HCT116 (cell line): Measurements from ENCODE around the gene LIG4. TPM values are rescaled to one million over a fixed set of nuclear protein-coding genes. Genes with fewer than 3 reads are reported as not detected.

ENCODE experiments used
- ATAC-seq: fragments of 200-7000 bp; cut with Tn5 transposase; 2 replicates; pipeline ENCODE4 v1.9.1; 2020; ENCODE audit warnings: mild to moderate bottlenecking, moderate library complexity
- BruUV-seq: library from RNA; stranded (reverse); fragments of 400-500 nt; replicated peaks from 2 replicates; lab custom pipeline; 2021; lab: Mats Ljungman, UMichigan
- CTCF ChIA-PET: fragments of 300-600 bp; sonication (Branson Sonifier 250); formaldehyde crosslinking; loops from one replicate; lab custom pipeline; 2021; ENCODE audit warnings: antibody characterized with exemption; lab: Charles Lee
- POLR2A ChIA-PET: fragments of 300-600, 350-600 bp; sonication (Branson Sonifier 250); formaldehyde crosslinking; loops from one replicate; lab custom pipeline; 2021; ENCODE audit warnings: antibody characterized with exemption; lab: Charles Lee
- RAD21 ChIA-PET, 2 experiments: fragments of 300-600 bp; sonication (Branson Sonifier 250); formaldehyde crosslinking; loops; one replicate each; lab custom pipeline; 2023; ENCODE audit warnings: low total read pairs in 2 of 2; ENCODE audit not compliant: uncharacterized antibody in 2 of 2, unreplicated experiment in 2 of 2, low non-redundant PET in 1 of 2; lab: Charles Lee
- DNase-seq: peaks from one replicate; pipeline ENCODE4 v3.0.0-alpha.2; 2010; ENCODE audit warnings: low read depth, low spot score
- H2AFZ ChIP-seq: fragments of 200-600 bp; shearing (Covaris generic), sonication (generic); 2 replicates; pipeline ENCODE4 v1.6.1; 2017; ENCODE audit warnings: low read depth, mixed run types, mixed read lengths, antibody characterized with exemption, low read length; ENCODE audit not compliant: poor library complexity, severe bottlenecking
- H3K27ac ChIP-seq: 2 replicates; pipeline ENCODE4 v1.5.1; 2012; ENCODE audit warnings: low read depth, low read length
- H3K27me3 ChIP-seq: fragments of 200-600 bp; sonication (generic); 2 replicates; pipeline ENCODE4 v1.6.1; 2016; ENCODE audit warnings: mixed run types, low read length, mixed read lengths; ENCODE audit not compliant: insufficient read depth
- H3K36me3 ChIP-seq, 2 experiments: fragments of 200-500 bp in 1 of 2; fragments of 200-600 bp in 1 of 2; sonication (Bioruptor generic) in 1 of 2; sonication (generic) in 1 of 2; 2 replicates each; pipeline versions ENCODE4 v1.5.1 to v1.6.1; 2014 to 2016; ENCODE audit warnings: low read length in 2 of 2, inconsistent platforms in 1 of 2, mixed read lengths in 1 of 2, mixed run types in 1 of 2; ENCODE audit not compliant: insufficient read depth in 2 of 2, control insufficient read depth in 1 of 2
- H3K4me1 ChIP-seq, 2 experiments: fragments of 200-600 bp in 1 of 2; sonication (generic) in 1 of 2; 2 replicates each; pipeline versions ENCODE4 v1.5.1 to v1.6.1; 2012 to 2017; ENCODE audit warnings: low read length in 2 of 2, inconsistent platforms in 1 of 2, mild to moderate bottlenecking in 1 of 2, mixed read lengths in 1 of 2, mixed run types in 1 of 2, moderate library complexity in 1 of 2; ENCODE audit not compliant: insufficient read depth in 2 of 2, control insufficient read depth in 1 of 2
- H3K4me2 ChIP-seq: fragments of 200-600 bp; sonication (generic); 2 replicates; pipeline ENCODE4 v1.6.1; 2017; ENCODE audit warnings: mixed run types, low read length, mixed read lengths
- H3K4me3 ChIP-seq, 2 experiments: fragments of 200-600 bp in 1 of 2; sonication (generic) in 1 of 2; replicated peaks in 1 of 2; 2 replicates each; pipeline ENCODE4 v1.5.1; 2011 to 2016; ENCODE audit warnings: low read length in 2 of 2, control low read depth in 1 of 2, low read depth in 1 of 2, mild to moderate bottlenecking in 1 of 2, mixed read lengths in 1 of 2, mixed run types in 1 of 2
- H3K79me2 ChIP-seq: fragments of 200-600 bp; sonication (generic); 2 replicates; pipeline ENCODE4 v1.6.1; 2017; ENCODE audit warnings: mild to moderate bottlenecking, mixed run types, low read length, moderate library complexity, mixed read lengths; ENCODE audit not compliant: insufficient read depth
- H3K9ac ChIP-seq: fragments of 200-600 bp; sonication (generic); 2 replicates; pipeline ENCODE4 v1.6.1; 2016; ENCODE audit warnings: low read length, mixed read lengths
- H3K9me2 ChIP-seq: fragments of 200-600 bp; sonication (generic), shearing (Covaris generic); 2 replicates; pipeline ENCODE4 v1.6.1; 2017; ENCODE audit warnings: mixed run types, mild to moderate bottlenecking, moderate library complexity; ENCODE audit not compliant: insufficient read depth
- H3K9me3 ChIP-seq, 2 experiments: fragments of 200-500 bp in 1 of 2; fragments of 200-600 bp in 1 of 2; sonication (Bioruptor generic) in 1 of 2; sonication (generic) in 1 of 2; 2 replicates each; pipeline ENCODE4 v1.6.1; 2014 to 2017; ENCODE audit warnings: low read length in 2 of 2, mixed read lengths in 2 of 2, inconsistent platforms in 1 of 2, low read depth in 1 of 2, mild to moderate bottlenecking in 1 of 2, mixed run types in 1 of 2, moderate library complexity in 1 of 2; ENCODE audit not compliant: control insufficient read depth in 1 of 2, insufficient read depth in 1 of 2
- H4K20me1 ChIP-seq: fragments of 200-600 bp; sonication (generic), shearing (Covaris generic); 2 replicates; pipeline ENCODE4 v1.6.1; 2017; ENCODE audit warnings: mixed run types, mild to moderate bottlenecking, moderate library complexity; ENCODE audit not compliant: insufficient read depth
- CBX3 ChIP-seq: IDR thresholded peaks from 2 replicates; pipeline ENCODE4 v1.6.1; 2012; ENCODE audit warnings: low read depth
- CEBPB ChIP-seq: IDR thresholded peaks from 2 replicates; pipeline ENCODE4 v1.6.1; 2012; ENCODE audit warnings: low read depth
- EGR1 ChIP-seq: IDR thresholded peaks from 2 replicates; pipeline ENCODE4 v1.6.1; 2012; ENCODE audit warnings: low read depth
- EZH2 ChIP-seq: fragments of 200-600 bp; sonication (generic); IDR thresholded peaks from 2 replicates; pipeline ENCODE4 v1.6.1; 2017; ENCODE audit warnings: antibody characterized with exemption, mixed run types
- EZH2phosphoT487 ChIP-seq: fragments of 200-600 bp; IDR thresholded peaks from 2 replicates; pipeline ENCODE4 v1.6.1; 2018; ENCODE audit warnings: antibody characterized with exemption, borderline replicate concordance
- FOSL1 ChIP-seq: IDR thresholded peaks from 2 replicates; pipeline ENCODE4 v1.6.1; 2012; ENCODE audit warnings: low read depth
- POLR2A ChIP-seq: IDR thresholded peaks from 2 replicates; pipeline ENCODE4 v1.7.0; 2011; ENCODE audit warnings: borderline replicate concordance; ENCODE audit not compliant: insufficient read depth, insufficient read length; ENCODE audit errors: extremely low read depth
- POLR2AphosphoS5 ChIP-seq: IDR thresholded peaks from 2 replicates; pipeline ENCODE4 v1.6.1; 2011; ENCODE audit warnings: mild to moderate bottlenecking, low read depth, low read length, moderate library complexity
- RAD21 ChIP-seq: IDR thresholded peaks from 2 replicates; pipeline ENCODE4 v1.6.1; 2012; ENCODE audit warnings: low read depth, mild to moderate bottlenecking
- SRF ChIP-seq: IDR thresholded peaks from 2 replicates; pipeline ENCODE4 v1.6.1; 2012; ENCODE audit warnings: low read depth
- TCF7L2 ChIP-seq: IDR thresholded peaks from 2 replicates; pipeline ENCODE4 v1.7.0; 2011; ENCODE audit warnings: borderline replicate concordance, inconsistent platforms; ENCODE audit not compliant: insufficient read depth, insufficient read length; ENCODE audit errors: extremely low read depth
- YY1 ChIP-seq: IDR thresholded peaks from 2 replicates; pipeline ENCODE4 v1.6.1; 2011; ENCODE audit warnings: low read length, low read depth, moderate library complexity, mild to moderate bottlenecking; ENCODE audit not compliant: insufficient replicate concordance; ENCODE audit errors: extremely low read depth
- ZBTB33 ChIP-seq: IDR thresholded peaks from 2 replicates; pipeline ENCODE4 v1.6.1; 2011; ENCODE audit warnings: mild to moderate bottlenecking, low read length, moderate library complexity; ENCODE audit not compliant: insufficient replicate concordance; ENCODE audit errors: extremely low read depth
- ZNF274 ChIP-seq: fragments of 200-500 bp; sonication (Bioruptor generic); IDR thresholded peaks from 2 replicates; pipeline ENCODE4 v1.6.1; 2014; ENCODE audit warnings: mild to moderate bottlenecking, low read depth, low read length, inconsistent platforms
- intact Hi-C: fragments of 100-400 bp; cut with micrococcal nuclease; formaldehyde crosslinking; loops from 2 replicates; pipeline ENCODE4 v1.10.0; 2022
- total RNA-seq: library from RNA; stranded (reverse); gene quantifications from one replicate; pipeline ENCODE4 v1.2.1, GENCODE V29; 2021; ENCODE audit not compliant: unreplicated experiment

LIG4 gene
- total RNA-seq, 1 experiment from 2014 or later: 7.4 TPM

- H3K9me2 ChIP-seq: no peaks in the 10 kb centered on the region
- no TSS peak for BruUV-seq
- no peak overlapping the region for H3K4me2 ChIP-seq
- H3K9me3 ChIP-seq: no peaks in the 10 kb centered on the region
- TF ChIP-seq RAD21 (no peak), SRF (no peak), EZH2phosphoT487 (no peak), EGR1 (no peak), FOSL1 (no peak), CBX3 (no peak), ZNF274 (no peak), POLR2AphosphoS5 (no peak), CEBPB (no peak), TCF7L2 (no peak), ZBTB33 (no peak), YY1 (no peak), EZH2 (no peak), POLR2A (no peak)
- TF ChIP-seq, all 23 proteins: peak for 0
- Histone ChIP-seq H3K79me2 (no peaks in the 10 kb centered on the region), H3K4me3 (no peak overlapping the region), H2AFZ (no peak overlapping the region), H3K9ac (no peak overlapping the region), H3K27ac (no peak overlapping the region), H4K20me1 (no peaks in the 10 kb centered on the region), H3K4me1 (no peaks in the 10 kb centered on the region), H3K27me3 (no peaks in the 10 kb centered on the region; the same call in 1 of the 2 replicates), H3K36me3 (no peaks in the 10 kb centered on the region)
- ChIA-PET RAD21 (no interaction called here), CTCF (no interaction called here), POLR2A (no interaction called here)
- ATAC-seq (no peak), DNase-seq (no peak)
- intact Hi-C loops: no loop called here
These were observed 21.5 kb downstream of the LIG4 start for GRCh38 chr13:108193806-108194205.
